Measurements from ENCODE around the gene MEGF11. TPM values are rescaled to one million over a fixed set of nuclear protein-coding genes. Genes with fewer than 3 reads are reported as not detected.

MEGF11 gene
- total RNA-seq, 1 donor from 2014 or later, result 0.77 TPM

DNA sequence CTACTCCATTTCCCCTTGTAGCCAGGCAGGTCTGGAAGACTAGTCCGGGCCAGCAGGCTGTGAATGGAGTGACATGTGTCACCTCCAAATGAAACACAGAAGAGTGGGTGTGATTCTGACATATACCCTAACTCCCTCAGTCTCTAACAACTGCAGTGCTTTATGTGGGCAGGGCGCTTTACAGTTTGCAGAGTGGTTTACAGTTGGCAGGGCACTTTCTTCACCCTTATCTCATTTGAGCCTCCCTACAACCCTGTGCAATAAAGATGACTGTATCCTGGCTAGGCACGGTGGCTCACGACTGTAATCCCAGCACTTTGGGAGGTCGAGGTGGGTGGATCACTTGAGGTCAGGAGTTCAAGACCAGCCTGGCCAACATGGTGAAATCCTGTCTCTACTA lies 208.0 kb downstream of the MEGF11 start:
- Mint-ChIP-seq H3K4me1 (ENCODE audit: unreplicated experiment) (no peaks in the 10 kb centered on the region), H3K9me3 (ENCODE audit: unreplicated experiment) (no peaks in the 10 kb centered on the region), H3K4me3 (ENCODE audit: unreplicated experiment) (no peak overlapping the region), H3K27ac (ENCODE audit: unreplicated experiment) (no peak overlapping the region), H3K36me3 (ENCODE audit: low read depth, unreplicated experiment) (no peaks in the 10 kb centered on the region), H3K27me3 (ENCODE audit: unreplicated experiment) (no peaks in the 10 kb centered on the region)
- no peak for DNase-seq (ENCODE audit: low spot score)
- TF ChIP-seq, protein P1, sequence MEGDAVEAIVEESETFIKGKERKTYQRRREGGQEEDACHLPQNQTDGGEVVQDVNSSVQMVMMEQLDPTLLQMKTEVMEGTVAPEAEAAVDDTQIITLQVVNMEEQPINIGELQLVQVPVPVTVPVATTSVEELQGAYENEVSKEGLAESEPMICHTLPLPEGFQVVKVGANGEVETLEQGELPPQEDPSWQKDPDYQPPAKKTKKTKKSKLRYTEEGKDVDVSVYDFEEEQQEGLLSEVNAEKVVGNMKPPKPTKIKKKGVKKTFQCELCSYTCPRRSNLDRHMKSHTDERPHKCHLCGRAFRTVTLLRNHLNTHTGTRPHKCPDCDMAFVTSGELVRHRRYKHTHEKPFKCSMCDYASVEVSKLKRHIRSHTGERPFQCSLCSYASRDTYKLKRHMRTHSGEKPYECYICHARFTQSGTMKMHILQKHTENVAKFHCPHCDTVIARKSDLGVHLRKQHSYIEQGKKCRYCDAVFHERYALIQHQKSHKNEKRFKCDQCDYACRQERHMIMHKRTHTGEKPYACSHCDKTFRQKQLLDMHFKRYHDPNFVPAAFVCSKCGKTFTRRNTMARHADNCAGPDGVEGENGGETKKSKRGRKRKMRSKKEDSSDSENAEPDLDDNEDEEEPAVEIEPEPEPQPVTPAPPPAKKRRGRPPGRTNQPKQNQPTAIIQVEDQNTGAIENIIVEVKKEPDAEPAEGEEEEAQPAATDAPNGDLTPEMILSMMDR (IDR thresholded peaks at IDR 0.05; ENCODE audit: unreplicated experiment), result no peak

DNA sequence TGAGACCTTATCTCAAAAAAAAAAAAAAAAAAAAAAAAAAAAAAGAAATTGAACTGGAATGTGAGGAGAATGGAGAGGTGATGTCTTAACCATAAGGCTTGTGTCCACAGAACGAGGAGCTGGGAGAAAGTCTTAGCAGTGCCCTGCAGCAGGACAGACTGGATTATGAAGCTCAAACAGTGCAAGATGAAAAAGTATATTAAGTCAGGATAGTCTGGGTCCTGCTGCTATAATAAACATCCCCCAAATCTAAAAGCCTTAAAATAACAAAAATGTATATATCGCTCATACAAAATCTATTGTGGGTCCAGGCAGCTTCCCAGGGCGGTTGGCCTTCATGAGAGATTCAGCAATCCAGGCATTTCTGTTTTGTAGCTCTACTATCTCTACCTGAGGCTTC lies 208.7 kb downstream of the MEGF11 start:
- Mint-ChIP-seq H3K36me3 (ENCODE audit: low read depth, unreplicated experiment) (no peaks in the 10 kb centered on the region), H3K4me3 (ENCODE audit: unreplicated experiment) (no peak overlapping the region), H3K4me1 (ENCODE audit: unreplicated experiment) (no peaks in the 10 kb centered on the region), H3K9me3 (ENCODE audit: unreplicated experiment) (no peaks in the 10 kb centered on the region), H3K27me3 (ENCODE audit: unreplicated experiment) (peaks cover 2% of the 10 kb centered on the region), H3K27ac (ENCODE audit: unreplicated experiment) (no peak overlapping the region)
- TF ChIP-seq, protein P1 (IDR thresholded peaks at IDR 0.05; ENCODE audit: unreplicated experiment), result no peak
- DNase-seq (ENCODE audit: low spot score), result no peak

DNA sequence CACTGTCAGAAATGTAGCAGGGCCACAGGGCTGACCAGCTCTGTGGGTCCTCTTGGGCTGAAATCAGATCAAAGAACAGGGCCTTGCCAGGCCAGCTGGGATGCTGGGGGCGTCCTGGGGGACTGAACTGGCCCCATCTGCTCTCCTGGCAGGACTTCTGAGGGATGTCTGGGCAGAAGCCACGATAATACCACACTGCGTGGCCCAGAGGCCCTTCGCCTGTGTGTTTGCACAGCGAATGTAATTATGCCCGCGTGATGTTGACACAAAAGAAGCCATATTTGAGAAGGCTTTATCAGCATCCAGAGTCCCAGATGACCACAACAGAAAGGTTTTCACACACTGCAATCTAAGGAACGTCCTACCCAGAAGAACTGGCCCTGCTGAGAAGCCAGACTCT lies 210.3 kb downstream of the MEGF11 start:
- H3K36me3 Mint-ChIP-seq (ENCODE audit: low read depth, unreplicated experiment), result no peaks in the 10 kb centered on the region
- peaks cover 2% of the 10 kb centered on the region for H3K27me3 Mint-ChIP-seq (ENCODE audit: unreplicated experiment)
- no peak overlapping the region for H3K27ac Mint-ChIP-seq (ENCODE audit: unreplicated experiment)
- no peaks in the 10 kb centered on the region for H3K9me3 Mint-ChIP-seq (ENCODE audit: unreplicated experiment)
- no peak overlapping the region for H3K4me3 Mint-ChIP-seq (ENCODE audit: unreplicated experiment)
- TF ChIP-seq, protein P1 (IDR thresholded peaks at IDR 0.05; ENCODE audit: unreplicated experiment), result no peak
- no peaks in the 10 kb centered on the region for H3K4me1 Mint-ChIP-seq (ENCODE audit: unreplicated experiment)
- no peak for DNase-seq (ENCODE audit: low spot score)

DNA sequence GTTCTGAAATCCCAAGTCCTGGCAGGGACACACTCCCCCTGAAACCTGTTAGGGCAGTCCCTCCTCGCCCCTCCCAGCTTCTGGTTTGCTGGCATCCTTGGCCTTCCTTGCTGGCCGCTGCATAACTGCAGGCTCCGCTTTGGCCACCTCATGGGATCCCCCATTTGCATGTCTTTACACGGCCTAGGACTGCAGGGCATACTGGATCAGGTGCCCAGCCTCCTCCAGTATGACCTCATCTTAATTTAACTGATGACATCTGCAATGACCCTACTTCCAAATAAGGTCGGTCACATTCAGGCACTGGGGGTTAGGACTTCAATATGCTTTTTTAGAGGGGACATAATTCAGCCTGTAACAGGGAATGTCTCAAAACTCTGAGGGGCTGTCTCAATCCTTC lies 210.9 kb downstream of the MEGF11 start:
- Mint-ChIP-seq H3K27me3 (ENCODE audit: unreplicated experiment) (peaks cover 2% of the 10 kb centered on the region), H3K27ac (ENCODE audit: unreplicated experiment) (no peak overlapping the region)
- DNase-seq (ENCODE audit: low spot score), result no peak

DNA sequence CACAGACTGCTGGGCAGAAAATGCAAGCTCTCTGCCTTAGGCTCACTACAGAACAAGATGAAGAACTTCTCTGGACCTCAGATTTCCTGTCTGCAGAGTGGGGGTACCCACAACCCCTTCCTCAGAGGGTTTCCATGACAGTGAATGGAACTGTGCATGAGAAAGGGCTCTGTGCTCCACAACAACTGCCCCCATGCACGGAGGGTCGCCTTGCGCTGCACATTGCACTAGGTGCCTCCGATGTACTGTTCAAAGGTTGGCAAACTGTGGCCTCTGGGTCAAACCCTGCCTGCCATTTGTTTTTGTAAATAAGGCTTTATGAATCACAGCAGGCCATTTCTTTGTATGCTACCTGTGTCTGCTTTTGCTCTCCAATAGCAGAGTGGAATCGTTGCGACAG lies 212.3 kb downstream of the MEGF11 start:
- no peaks in the 10 kb centered on the region for H3K36me3 Mint-ChIP-seq (ENCODE audit: low read depth, unreplicated experiment)
- TF ChIP-seq, protein P1 (IDR thresholded peaks at IDR 0.05; ENCODE audit: unreplicated experiment), result no peak
- no peaks in the 10 kb centered on the region for H3K4me1 Mint-ChIP-seq (ENCODE audit: unreplicated experiment)
- H3K9me3 Mint-ChIP-seq (ENCODE audit: unreplicated experiment), result no peaks in the 10 kb centered on the region
- no peak overlapping the region for H3K4me3 Mint-ChIP-seq (ENCODE audit: unreplicated experiment)
- H3K27me3 Mint-ChIP-seq (ENCODE audit: unreplicated experiment), result peaks cover 2% of the 10 kb centered on the region
- DNase-seq (ENCODE audit: low spot score), result no peak
- no peak overlapping the region for H3K27ac Mint-ChIP-seq (ENCODE audit: unreplicated experiment)

More for the DNA sequence above, 210.9 kb downstream of the MEGF11 start:
- H3K9me3 Mint-ChIP-seq (ENCODE audit: unreplicated experiment), result no peaks in the 10 kb centered on the region
- no peaks in the 10 kb centered on the region for H3K36me3 Mint-ChIP-seq (ENCODE audit: low read depth, unreplicated experiment)
- TF ChIP-seq, protein P1 (IDR thresholded peaks at IDR 0.05; ENCODE audit: unreplicated experiment), result no peak
- H3K4me1 Mint-ChIP-seq (ENCODE audit: unreplicated experiment), result no peaks in the 10 kb centered on the region
- H3K4me3 Mint-ChIP-seq (ENCODE audit: unreplicated experiment), result no peak overlapping the region
